Measurements from ENCODE around the gene KRT38.

- no peak for TF ChIP-seq POLR2A (IDR thresholded peaks at IDR 0.05)
- TF ChIP-seq CTCF (IDR thresholded peaks at IDR 0.05) = no peak
Observed at GRCh38 chr17:41448506-41448905, 7.7 kb upstream of the KRT38 start.
